Hindlimb muscle (tissue), 1 donor: ENCODE results near the gene SSX4B. TPM values are rescaled to one million over a fixed set of nuclear protein-coding genes. Genes with fewer than 3 reads are reported as not detected.

ENCODE experiments used
- polyA plus RNA-seq: library from polyadenylated mRNA; unstranded; fragments of 120-200 nt; gene quantifications from one replicate; pipeline ENCODE4 v1.2.1, GENCODE V29; 2013; ENCODE audit not compliant: insufficient read length

The SSX4B gene
- polyA plus RNA-seq, 1 donor, result not detected

Other genes with a start within 250 kb of the SSX4B start
- gene SSX5, start 215.2 kb downstream of the SSX4B start, polyA plus RNA-seq, result not detected
- not detected for gene SSX1, start 156.6 kb downstream of the SSX4B start, polyA plus RNA-seq
- gene SSX3, start 55.3 kb downstream of the SSX4B start, polyA plus RNA-seq, result not detected
- gene SSX4, start 28.4 kb downstream of the SSX4B start, polyA plus RNA-seq, result not detected
- gene SLC38A5, start 58.3 kb upstream of the SSX4B start, polyA plus RNA-seq, result 6.7 TPM
- gene FTSJ1, start 64.2 kb upstream of the SSX4B start, polyA plus RNA-seq, result 26.3 TPM
- gene PORCN, start 97.0 kb upstream of the SSX4B start, polyA plus RNA-seq, result 3.1 TPM
- gene EBP, start 109.8 kb upstream of the SSX4B start, polyA plus RNA-seq, result 20.0 TPM
- 8.1 TPM for gene TBC1D25, start 127.8 kb upstream of the SSX4B start, polyA plus RNA-seq
- gene RBM3, start 162.5 kb upstream of the SSX4B start, polyA plus RNA-seq, result 300 TPM
- gene WDR13, start 185.5 kb upstream of the SSX4B start, polyA plus RNA-seq, result 108 TPM